HEK293 (cell line): ENCODE measurements around the gene PSMD5.

Experiments used
- ZBTB8A ChIP-seq: fragments of 450-650 bp; formaldehyde crosslinking; IDR thresholded peaks from 2 replicates; pipeline ENCODE4 v1.5.1; 2016; ENCODE audit warnings: missing biosample characterization, missing genetic modification characterization
- TF ChIP-seq, protein P1 (sequence below): fragments of 450-650 bp; formaldehyde crosslinking; IDR thresholded peaks from 2 replicates; pipeline ENCODE4 v1.5.1; 2016; ENCODE audit warnings: missing biosample characterization, missing genetic modification characterization

DNA sequence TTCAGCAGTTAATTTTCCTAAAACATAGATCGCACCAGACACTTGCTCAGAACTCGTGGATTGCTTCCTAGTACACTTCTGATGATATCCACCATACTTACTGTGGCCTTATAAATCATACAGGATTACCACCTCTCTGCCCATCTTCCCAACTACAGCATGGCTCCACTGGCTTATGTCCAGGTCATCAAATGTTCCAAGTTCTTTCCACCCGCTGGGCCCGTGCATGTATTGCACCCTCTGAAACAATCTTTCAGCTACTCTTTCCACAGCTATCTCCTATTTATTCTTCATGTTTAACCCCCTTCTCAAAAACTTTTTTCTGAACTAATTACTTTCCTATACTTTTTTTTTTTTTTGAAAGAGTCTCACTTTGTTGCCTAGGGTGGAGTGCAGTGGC, 68.0 kb downstream of the PSMD5 start:
- TF ChIP-seq, protein P1, sequence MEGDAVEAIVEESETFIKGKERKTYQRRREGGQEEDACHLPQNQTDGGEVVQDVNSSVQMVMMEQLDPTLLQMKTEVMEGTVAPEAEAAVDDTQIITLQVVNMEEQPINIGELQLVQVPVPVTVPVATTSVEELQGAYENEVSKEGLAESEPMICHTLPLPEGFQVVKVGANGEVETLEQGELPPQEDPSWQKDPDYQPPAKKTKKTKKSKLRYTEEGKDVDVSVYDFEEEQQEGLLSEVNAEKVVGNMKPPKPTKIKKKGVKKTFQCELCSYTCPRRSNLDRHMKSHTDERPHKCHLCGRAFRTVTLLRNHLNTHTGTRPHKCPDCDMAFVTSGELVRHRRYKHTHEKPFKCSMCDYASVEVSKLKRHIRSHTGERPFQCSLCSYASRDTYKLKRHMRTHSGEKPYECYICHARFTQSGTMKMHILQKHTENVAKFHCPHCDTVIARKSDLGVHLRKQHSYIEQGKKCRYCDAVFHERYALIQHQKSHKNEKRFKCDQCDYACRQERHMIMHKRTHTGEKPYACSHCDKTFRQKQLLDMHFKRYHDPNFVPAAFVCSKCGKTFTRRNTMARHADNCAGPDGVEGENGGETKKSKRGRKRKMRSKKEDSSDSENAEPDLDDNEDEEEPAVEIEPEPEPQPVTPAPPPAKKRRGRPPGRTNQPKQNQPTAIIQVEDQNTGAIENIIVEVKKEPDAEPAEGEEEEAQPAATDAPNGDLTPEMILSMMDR (tag by site-specific recombination) = no peak
- TF ChIP-seq ZBTB8A (tag by site-specific recombination) = no peak
